Panc1 (cell line): Measurements from ENCODE around the gene ALG12.

Source experiments
- POLR2AphosphoS5 ChIP-seq: IDR thresholded peaks from 2 replicates; pipeline ENCODE4 v1.6.1; 2012; ENCODE audit warnings: mild to moderate bottlenecking, low read depth, low read length, moderate library complexity
- TF ChIP-seq, protein P1 (sequence below): fragments of 450-650 bp; IDR thresholded peaks from 2 replicates; pipeline ENCODE4 v1.5.1; 2017; ENCODE audit warnings: mild to moderate bottlenecking
- TF ChIP-seq, protein P2 (sequence below), 2 experiments: IDR thresholded peaks; 2 replicates each; pipeline ENCODE4 v1.6.1; 2011 to 2012; ENCODE audit warnings: low read depth in 2 of 2, control low read depth in 1 of 2, low read length in 1 of 2, mild to moderate bottlenecking in 1 of 2, moderate library complexity in 1 of 2; ENCODE audit not compliant: insufficient read depth in 1 of 2

DNA sequence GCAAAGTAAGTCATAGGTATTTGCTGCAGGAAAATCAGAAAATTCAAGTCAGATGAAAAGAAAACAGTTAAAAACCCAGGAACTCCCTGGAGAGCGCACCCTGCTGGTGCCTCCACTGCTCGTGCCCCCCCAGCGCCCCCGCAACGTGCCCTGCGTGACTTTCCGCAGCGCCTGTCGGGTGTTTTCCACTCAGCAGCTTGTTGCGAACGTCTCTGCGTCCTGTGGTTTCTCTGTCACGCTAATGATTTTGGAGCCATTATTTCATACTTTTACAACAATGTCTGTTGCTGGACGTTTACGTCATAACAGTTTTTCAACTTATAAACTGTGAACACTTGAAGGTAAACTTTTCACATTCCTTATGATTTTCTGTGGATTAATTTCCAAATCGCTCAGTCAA, 5.2 kb upstream of the ALG12 start:
- TF ChIP-seq, protein P1, sequence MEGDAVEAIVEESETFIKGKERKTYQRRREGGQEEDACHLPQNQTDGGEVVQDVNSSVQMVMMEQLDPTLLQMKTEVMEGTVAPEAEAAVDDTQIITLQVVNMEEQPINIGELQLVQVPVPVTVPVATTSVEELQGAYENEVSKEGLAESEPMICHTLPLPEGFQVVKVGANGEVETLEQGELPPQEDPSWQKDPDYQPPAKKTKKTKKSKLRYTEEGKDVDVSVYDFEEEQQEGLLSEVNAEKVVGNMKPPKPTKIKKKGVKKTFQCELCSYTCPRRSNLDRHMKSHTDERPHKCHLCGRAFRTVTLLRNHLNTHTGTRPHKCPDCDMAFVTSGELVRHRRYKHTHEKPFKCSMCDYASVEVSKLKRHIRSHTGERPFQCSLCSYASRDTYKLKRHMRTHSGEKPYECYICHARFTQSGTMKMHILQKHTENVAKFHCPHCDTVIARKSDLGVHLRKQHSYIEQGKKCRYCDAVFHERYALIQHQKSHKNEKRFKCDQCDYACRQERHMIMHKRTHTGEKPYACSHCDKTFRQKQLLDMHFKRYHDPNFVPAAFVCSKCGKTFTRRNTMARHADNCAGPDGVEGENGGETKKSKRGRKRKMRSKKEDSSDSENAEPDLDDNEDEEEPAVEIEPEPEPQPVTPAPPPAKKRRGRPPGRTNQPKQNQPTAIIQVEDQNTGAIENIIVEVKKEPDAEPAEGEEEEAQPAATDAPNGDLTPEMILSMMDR, result no peak
- TF ChIP-seq, protein P2, sequence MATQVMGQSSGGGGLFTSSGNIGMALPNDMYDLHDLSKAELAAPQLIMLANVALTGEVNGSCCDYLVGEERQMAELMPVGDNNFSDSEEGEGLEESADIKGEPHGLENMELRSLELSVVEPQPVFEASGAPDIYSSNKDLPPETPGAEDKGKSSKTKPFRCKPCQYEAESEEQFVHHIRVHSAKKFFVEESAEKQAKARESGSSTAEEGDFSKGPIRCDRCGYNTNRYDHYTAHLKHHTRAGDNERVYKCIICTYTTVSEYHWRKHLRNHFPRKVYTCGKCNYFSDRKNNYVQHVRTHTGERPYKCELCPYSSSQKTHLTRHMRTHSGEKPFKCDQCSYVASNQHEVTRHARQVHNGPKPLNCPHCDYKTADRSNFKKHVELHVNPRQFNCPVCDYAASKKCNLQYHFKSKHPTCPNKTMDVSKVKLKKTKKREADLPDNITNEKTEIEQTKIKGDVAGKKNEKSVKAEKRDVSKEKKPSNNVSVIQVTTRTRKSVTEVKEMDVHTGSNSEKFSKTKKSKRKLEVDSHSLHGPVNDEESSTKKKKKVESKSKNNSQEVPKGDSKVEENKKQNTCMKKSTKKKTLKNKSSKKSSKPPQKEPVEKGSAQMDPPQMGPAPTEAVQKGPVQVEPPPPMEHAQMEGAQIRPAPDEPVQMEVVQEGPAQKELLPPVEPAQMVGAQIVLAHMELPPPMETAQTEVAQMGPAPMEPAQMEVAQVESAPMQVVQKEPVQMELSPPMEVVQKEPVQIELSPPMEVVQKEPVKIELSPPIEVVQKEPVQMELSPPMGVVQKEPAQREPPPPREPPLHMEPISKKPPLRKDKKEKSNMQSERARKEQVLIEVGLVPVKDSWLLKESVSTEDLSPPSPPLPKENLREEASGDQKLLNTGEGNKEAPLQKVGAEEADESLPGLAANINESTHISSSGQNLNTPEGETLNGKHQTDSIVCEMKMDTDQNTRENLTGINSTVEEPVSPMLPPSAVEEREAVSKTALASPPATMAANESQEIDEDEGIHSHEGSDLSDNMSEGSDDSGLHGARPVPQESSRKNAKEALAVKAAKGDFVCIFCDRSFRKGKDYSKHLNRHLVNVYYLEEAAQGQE (IDR thresholded peaks at IDR 0.05; ENCODE audit: insufficient read depth in 1 of 2, low read depth in 2 of 2, low read length in 1 of 2), result no peak
- TF ChIP-seq POLR2AphosphoS5, result no peak
